PFSK-1 (cell line): ENCODE measurements around the gene CNTNAP2.

Experiments used
- FOXP2 ChIP-seq: optimal IDR thresholded peaks from 2 replicates; pipeline ENCODE3; 2011; ENCODE audit warnings: borderline replicate concordance, control low read depth, inconsistent platforms; ENCODE audit not compliant: insufficient read depth; ENCODE audit errors: extremely low read length, extremely low read depth
- POLR2AphosphoS5 ChIP-seq: IDR thresholded peaks from 2 replicates; pipeline ENCODE4 v1.6.1; 2012; ENCODE audit warnings: low read depth, mild to moderate bottlenecking, control low read depth, low read length, moderate library complexity
- SIN3A ChIP-seq: IDR thresholded peaks from 2 replicates; pipeline ENCODE4 v1.6.1; 2012; ENCODE audit warnings: mild to moderate bottlenecking, low read length, moderate library complexity, borderline replicate concordance; ENCODE audit not compliant: insufficient read depth
- TAF1 ChIP-seq: IDR thresholded peaks from 2 replicates; pipeline ENCODE4 v1.6.1; 2012; ENCODE audit warnings: low read length, control low read depth, borderline replicate concordance; ENCODE audit not compliant: insufficient read depth
- TF ChIP-seq, protein P1 (sequence below), 2 experiments: IDR thresholded peaks; 2 replicates each; pipeline versions ENCODE4 v1.6.1 to v1.8.0; 2011 to 2012; ENCODE audit warnings: low read depth in 2 of 2, low read length in 2 of 2, control low read depth in 1 of 2, inconsistent platforms in 1 of 2, mild to moderate bottlenecking in 1 of 2, moderate library complexity in 1 of 2; ENCODE audit not compliant: insufficient read depth in 1 of 2

DNA sequence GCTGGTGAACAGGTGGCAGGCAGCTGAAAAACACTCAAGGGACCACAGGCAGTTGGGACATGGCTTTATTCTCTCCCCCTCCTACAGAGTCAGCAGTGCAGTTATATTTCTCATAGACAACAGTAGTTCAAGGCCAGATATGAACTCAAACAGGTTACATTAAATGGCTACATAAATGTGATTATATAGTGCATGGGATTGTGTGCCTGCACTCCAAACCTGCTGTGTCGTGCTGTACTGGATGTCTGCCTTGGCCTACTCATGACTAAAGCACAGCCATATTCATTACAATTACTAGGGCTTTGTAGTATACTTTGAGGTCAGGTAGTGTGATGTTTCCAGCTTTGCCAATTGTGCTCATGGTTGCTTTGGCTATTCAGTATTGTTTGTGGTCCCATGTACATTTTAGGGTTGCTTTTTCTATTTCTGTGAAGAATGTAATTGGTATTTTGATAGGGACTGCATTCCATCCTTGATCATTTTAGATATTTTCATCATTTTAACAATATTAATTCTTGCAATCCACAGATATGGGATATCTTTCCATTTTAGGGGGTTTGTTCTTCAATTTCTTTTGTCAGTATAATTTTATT is 393.6 kb downstream of the CNTNAP2 start:
- no peak for TF ChIP-seq TAF1
- no peak for TF ChIP-seq POLR2AphosphoS5
- TF ChIP-seq, protein P1, sequence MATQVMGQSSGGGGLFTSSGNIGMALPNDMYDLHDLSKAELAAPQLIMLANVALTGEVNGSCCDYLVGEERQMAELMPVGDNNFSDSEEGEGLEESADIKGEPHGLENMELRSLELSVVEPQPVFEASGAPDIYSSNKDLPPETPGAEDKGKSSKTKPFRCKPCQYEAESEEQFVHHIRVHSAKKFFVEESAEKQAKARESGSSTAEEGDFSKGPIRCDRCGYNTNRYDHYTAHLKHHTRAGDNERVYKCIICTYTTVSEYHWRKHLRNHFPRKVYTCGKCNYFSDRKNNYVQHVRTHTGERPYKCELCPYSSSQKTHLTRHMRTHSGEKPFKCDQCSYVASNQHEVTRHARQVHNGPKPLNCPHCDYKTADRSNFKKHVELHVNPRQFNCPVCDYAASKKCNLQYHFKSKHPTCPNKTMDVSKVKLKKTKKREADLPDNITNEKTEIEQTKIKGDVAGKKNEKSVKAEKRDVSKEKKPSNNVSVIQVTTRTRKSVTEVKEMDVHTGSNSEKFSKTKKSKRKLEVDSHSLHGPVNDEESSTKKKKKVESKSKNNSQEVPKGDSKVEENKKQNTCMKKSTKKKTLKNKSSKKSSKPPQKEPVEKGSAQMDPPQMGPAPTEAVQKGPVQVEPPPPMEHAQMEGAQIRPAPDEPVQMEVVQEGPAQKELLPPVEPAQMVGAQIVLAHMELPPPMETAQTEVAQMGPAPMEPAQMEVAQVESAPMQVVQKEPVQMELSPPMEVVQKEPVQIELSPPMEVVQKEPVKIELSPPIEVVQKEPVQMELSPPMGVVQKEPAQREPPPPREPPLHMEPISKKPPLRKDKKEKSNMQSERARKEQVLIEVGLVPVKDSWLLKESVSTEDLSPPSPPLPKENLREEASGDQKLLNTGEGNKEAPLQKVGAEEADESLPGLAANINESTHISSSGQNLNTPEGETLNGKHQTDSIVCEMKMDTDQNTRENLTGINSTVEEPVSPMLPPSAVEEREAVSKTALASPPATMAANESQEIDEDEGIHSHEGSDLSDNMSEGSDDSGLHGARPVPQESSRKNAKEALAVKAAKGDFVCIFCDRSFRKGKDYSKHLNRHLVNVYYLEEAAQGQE (IDR thresholded peaks at IDR 0.05; ENCODE audit: insufficient read depth in 1 of 2, low read depth in 2 of 2, low read length in 2 of 2): no peak
- no peak for TF ChIP-seq SIN3A
- no peak for TF ChIP-seq FOXP2
